ENCODE measurements around the gene CDYL. TPM values are rescaled to one million over a fixed set of nuclear protein-coding genes. Genes with fewer than 3 reads are reported as not detected.

The CDYL gene
- total and polyA plus RNA-seq, 2 of the 4 experiments (the other 2 are of a cell fraction): 14.2 to 92.1 TPM

DNA sequence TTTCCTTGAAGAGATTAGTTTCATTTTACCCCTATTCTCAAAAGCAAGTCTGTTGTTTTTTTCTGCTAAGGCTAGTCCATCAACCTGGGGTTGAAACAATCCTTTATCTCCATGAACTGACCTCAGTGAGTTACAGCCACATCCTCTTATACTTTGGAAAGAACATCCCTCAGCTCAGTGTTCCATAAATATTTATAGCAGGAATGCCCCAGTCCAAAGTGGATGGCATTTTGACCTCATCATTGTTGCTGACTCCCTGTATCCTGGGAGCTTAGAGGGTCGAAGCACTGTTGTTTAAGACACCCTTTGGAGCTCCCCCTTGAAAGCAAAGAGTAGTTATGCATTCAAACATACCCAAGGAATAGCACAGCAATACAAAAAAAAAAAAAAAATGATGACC, 16.2 kb upstream of the CDYL start:
- Histone ChIP-seq H2AK5ac (ENCODE audit: low read depth, low read length) (peak overlapping the region; percentile 56), H3K9me3 (ENCODE audit: control insufficient read depth, insufficient read depth, low read length) (0 out of 2 replicates have a peak, but pooled peaks cover 2% of the 10 kb centered on the region), H3K9me1 (ENCODE audit: insufficient read depth, low read length) (no peaks in the 10 kb centered on the region), H4K8ac (ENCODE audit: low read depth in 2 of 2, low read length in 2 of 2) (no peak overlapping the region), H3K14ac (replicated peaks; ENCODE audit: low read depth, low read length) (no peak overlapping the region), H2AK9ac (replicated peaks; ENCODE audit: low read depth, low read length, poor library complexity) (no peak overlapping the region), H3K79me1 (ENCODE audit: low read depth in 1 of 2, low read length in 2 of 2) (no peaks in the 10 kb centered on the region), H2AFZ (replicated peaks; ENCODE audit: low read length, poor library complexity) (no peak overlapping the region), H3K36me3 (ENCODE audit: control insufficient read depth, insufficient read depth, low read length) (no peaks in the 10 kb centered on the region), H3K56ac (ENCODE audit: extremely low read depth, insufficient read depth, low read length) (no peak overlapping the region), H3K27ac (ENCODE audit: insufficient read depth, low read length) (no peak overlapping the region), H3K4ac (ENCODE audit: low read depth, low read length) (no peak overlapping the region), H2BK20ac (ENCODE audit: low read depth, low read length) (no peak overlapping the region), H3K4me2 (ENCODE audit: low read depth, low read length) (peak overlapping the region; percentile 55), H3K9ac (ENCODE audit: low read depth, low read length) (no peak overlapping the region), H3K18ac (ENCODE audit: low read depth, low read length) (no peak overlapping the region), H4K5ac (ENCODE audit: low read depth, low read length) (no peak overlapping the region), H2BK15ac (ENCODE audit: low read depth, low read length) (no peak overlapping the region), H3K4me1 (ENCODE audit: control insufficient read depth, insufficient read depth, low read length) (peaks cover 4% of the 10 kb centered on the region), H2BK5ac (ENCODE audit: low read depth, low read length, poor library complexity, severe bottlenecking) (no peak overlapping the region), H4K91ac (ENCODE audit: insufficient read depth, low read depth, low read length) (no peak overlapping the region), H3K23ac (ENCODE audit: low read depth, low read length) (no peak overlapping the region), H4K20me1 (ENCODE audit: insufficient read depth, low read length) (no peaks in the 10 kb centered on the region), H3K27me3 (ENCODE audit: control insufficient read depth, insufficient read depth, low read length) (peaks cover 2% of the 10 kb centered on the region; the same call in 1 of the 2 replicates), H3K4me3 (ENCODE audit: insufficient read depth, low read depth, low read length) (no peak overlapping the region), H2BK120ac (ENCODE audit: low read depth, low read length) (no peak overlapping the region)
- in situ Hi-C loops (cut with MboI; ENCODE audit: low sequenced_read_pairs): no loop called here
- DNase-seq: no peak
- ChIA-PET CTCF (interaction anchor here (0.7 kb wide), 2 partner anchors 40 to 59 kb away, joined by 3 to 6 read pairs; no protein-coding TSS in a partner anchor), POLR2A (ENCODE audit: unreplicated experiment) (interaction anchor here (0.7 kb wide), 1 partner anchor 134 kb away, joined by 17 read pairs; no protein-coding TSS in a partner anchor)
- intact Hi-C loops (cut with micrococcal nuclease): loop anchor here (5.0 kb wide), 1 partner anchor 337 kb away; no protein-coding TSS in a partner anchor
- dilution Hi-C loops (cut with HindIII; ENCODE audit: low sequenced_read_pairs, unreplicated experiment): no loop called here
- no TSS peak for BruUV-seq (replicated peaks)
- WGBS, 2 experiments (ENCODE audit: extremely low coverage in 2 of 2, insufficient read length in 1 of 2): no CpG with 5 or more reads among the region's 1 CpG
- peak; percentile 61 for ATAC-seq (ENCODE audit: low read depth)
- no peak for TF ChIP-seq BHLHE40 (IDR thresholded peaks at IDR 0.05; ENCODE audit: low read depth, low read length)
- no peak; the same call in 1 of the 2 replicates for TF ChIP-seq MAFK (IDR thresholded peaks at IDR 0.05; ENCODE audit: low read depth, low read length)
- TF ChIP-seq RAD21 (IDR thresholded peaks at IDR 0.05; ENCODE audit: low read length): no peak
- TF ChIP-seq, protein P1, sequence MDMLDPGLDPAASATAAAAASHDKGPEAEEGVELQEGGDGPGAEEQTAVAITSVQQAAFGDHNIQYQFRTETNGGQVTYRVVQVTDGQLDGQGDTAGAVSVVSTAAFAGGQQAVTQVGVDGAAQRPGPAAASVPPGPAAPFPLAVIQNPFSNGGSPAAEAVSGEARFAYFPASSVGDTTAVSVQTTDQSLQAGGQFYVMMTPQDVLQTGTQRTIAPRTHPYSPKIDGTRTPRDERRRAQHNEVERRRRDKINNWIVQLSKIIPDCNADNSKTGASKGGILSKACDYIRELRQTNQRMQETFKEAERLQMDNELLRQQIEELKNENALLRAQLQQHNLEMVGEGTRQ (IDR thresholded peaks at IDR 0.05; ENCODE audit: low read depth, low read length): no peak
- TF ChIP-seq RFX5 (IDR thresholded peaks at IDR 0.05; ENCODE audit: low read depth, low read length): no peak
- TF ChIP-seq MAZ (IDR thresholded peaks at IDR 0.05; ENCODE audit: borderline replicate concordance, low read depth, low read length): no peak
- TF ChIP-seq RCOR1 (IDR thresholded peaks at IDR 0.05; ENCODE audit: insufficient replicate concordance, low read length): no peak
- TF ChIP-seq MXI1 (IDR thresholded peaks at IDR 0.05; ENCODE audit: borderline replicate concordance, low read depth, low read length): no peak
- TF ChIP-seq NFE2L2 (IDR thresholded peaks at IDR 0.05; ENCODE audit: low read depth, low read length): no peak
- TF ChIP-seq, protein P2, sequence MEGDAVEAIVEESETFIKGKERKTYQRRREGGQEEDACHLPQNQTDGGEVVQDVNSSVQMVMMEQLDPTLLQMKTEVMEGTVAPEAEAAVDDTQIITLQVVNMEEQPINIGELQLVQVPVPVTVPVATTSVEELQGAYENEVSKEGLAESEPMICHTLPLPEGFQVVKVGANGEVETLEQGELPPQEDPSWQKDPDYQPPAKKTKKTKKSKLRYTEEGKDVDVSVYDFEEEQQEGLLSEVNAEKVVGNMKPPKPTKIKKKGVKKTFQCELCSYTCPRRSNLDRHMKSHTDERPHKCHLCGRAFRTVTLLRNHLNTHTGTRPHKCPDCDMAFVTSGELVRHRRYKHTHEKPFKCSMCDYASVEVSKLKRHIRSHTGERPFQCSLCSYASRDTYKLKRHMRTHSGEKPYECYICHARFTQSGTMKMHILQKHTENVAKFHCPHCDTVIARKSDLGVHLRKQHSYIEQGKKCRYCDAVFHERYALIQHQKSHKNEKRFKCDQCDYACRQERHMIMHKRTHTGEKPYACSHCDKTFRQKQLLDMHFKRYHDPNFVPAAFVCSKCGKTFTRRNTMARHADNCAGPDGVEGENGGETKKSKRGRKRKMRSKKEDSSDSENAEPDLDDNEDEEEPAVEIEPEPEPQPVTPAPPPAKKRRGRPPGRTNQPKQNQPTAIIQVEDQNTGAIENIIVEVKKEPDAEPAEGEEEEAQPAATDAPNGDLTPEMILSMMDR (conservative IDR thresholded peaks at IDR 0.05; ENCODE audit: low read depth, low read length): no peak
- TF ChIP-seq CHD1 (IDR thresholded peaks at IDR 0.05; ENCODE audit: low read depth, low read length): no peak

Data from IMR-90 (cell line).